ENCODE data around the gene SHISA9.

- TF ChIP-seq CTCF (IDR thresholded peaks at IDR 0.05) (no peak), POLR2A (IDR thresholded peaks at IDR 0.05) (no peak)
These were observed 20.2 kb upstream of the SHISA9 start for GRCh38 chr16:12881182-12881581.
